Thyroid gland (tissue), 4 donors: ENCODE results near the gene HLX. TPM values are rescaled to one million over a fixed set of nuclear protein-coding genes. Genes with fewer than 3 reads are reported as not detected.

Source experiments
- DNase-seq, 2 donors: peaks; one replicate each; pipeline ENCODE4 v3.0.0-alpha.2; 2019
- H3K27ac ChIP-seq, 3 donors: fragments of 200-600 bp; sonication (generic); 1 replicate in 2 of 3; 2 replicates in 1 of 3; pipeline ENCODE4 v1.5.1; 2016 to 2019; ENCODE audit warnings: mild to moderate bottlenecking in 1 of 3, moderate library complexity in 1 of 3
- H3K27me3 ChIP-seq: fragments of 200-600 bp; sonication (generic); one replicate; pipeline ENCODE4 v1.5.1; 2019
- H3K36me3 ChIP-seq, 2 donors: fragments of 200-600 bp; sonication (generic); one replicate each; pipeline ENCODE4 v1.5.1; 2016 to 2019
- H3K4me1 ChIP-seq, 2 donors: fragments of 200-600 bp; sonication (generic); one replicate each; pipeline ENCODE4 v1.5.1; 2017 to 2019
- H3K4me3 ChIP-seq, 3 donors: fragments of 200-600 bp; sonication (generic); replicated peaks in 1 of 3; 1 replicate in 2 of 3; 2 replicates in 1 of 3; pipeline ENCODE4 v1.5.1; 2016; ENCODE audit warnings: mild to moderate bottlenecking in 1 of 3
- H3K9me3 ChIP-seq: fragments of 200-600 bp; sonication (generic); one replicate; pipeline ENCODE4 v1.5.1; 2017
- POLR2A ChIP-seq, 2 donors: fragments of 450-650 bp; IDR thresholded peaks; one replicate each; pipeline ENCODE4 v1.6.1; 2017; ENCODE audit warnings: antibody characterized with exemption in 2 of 2, mild to moderate bottlenecking in 2 of 2, moderate library complexity in 1 of 2
- WGBS, 2 donors: methylation state at CpG; one replicate each; pipeline ENCODE4 v1.1.5; 2017; 5-methylcytosine and 5-hydroxymethylcytosine counted together
- intact Hi-C: fragments of 100-400 bp; cut with DNase I; formaldehyde crosslinking; loops from one replicate; pipeline ENCODE4 v1.15.1; 2023
- total RNA-seq, 4 donors: library from RNA; depleted of rRNA; stranded (reverse); fragments of >200 nt; gene quantifications; one replicate each; pipeline ENCODE4 v1.2.3, GENCODE V29; 2016
- TF ChIP-seq, protein P1 (sequence below), 6 experiments: fragments of 200-600 bp in 3 of 6; fragments of 450-650 bp in 3 of 6; sonication (generic) in 3 of 6; IDR thresholded peaks; one replicate each; pipeline ENCODE4 v1.5.1; 2016 to 2019; ENCODE audit warnings: antibody characterized with exemption in 6 of 6, mild to moderate bottlenecking in 2 of 6, inconsistent platforms in 1 of 6, moderate library complexity in 1 of 6

HLX gene
- total RNA-seq, 4 donors from 2014 or later = 3.1 to 5.1 (median 4.2) TPM

DNA sequence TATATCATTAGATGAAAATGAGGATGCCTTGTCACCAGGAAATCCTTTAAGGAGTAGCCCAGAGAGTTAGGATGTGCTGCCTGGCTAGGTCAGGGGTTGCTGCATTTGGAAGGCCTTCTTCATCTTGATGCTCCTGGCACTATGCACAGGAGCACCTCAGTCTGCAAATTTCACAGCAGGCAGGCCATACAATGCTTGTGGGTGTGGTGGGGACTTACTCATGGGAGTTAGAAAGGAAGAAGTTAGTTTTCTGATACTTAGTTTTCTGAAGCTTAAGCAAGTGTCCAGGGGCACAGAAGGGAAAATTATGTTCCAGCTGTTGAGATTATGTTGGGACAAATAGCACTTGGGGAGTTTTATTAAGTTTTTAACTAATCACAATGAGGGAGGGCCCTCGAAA is 11.4 kb downstream of the HLX start:
- WGBS, 2 donors = 57 to 62% methylated on average over 1 of the region's 1 CpG
- peaks cover 8 to 22% of the 10 kb centered on the region in 2 donors for H3K4me1 ChIP-seq
- intact Hi-C loops = no loop called here
- H3K4me3 ChIP-seq = no peak overlapping the region
- TF ChIP-seq POLR2A (IDR thresholded peaks at IDR 0.05) = no peak
- TF ChIP-seq, protein P1, sequence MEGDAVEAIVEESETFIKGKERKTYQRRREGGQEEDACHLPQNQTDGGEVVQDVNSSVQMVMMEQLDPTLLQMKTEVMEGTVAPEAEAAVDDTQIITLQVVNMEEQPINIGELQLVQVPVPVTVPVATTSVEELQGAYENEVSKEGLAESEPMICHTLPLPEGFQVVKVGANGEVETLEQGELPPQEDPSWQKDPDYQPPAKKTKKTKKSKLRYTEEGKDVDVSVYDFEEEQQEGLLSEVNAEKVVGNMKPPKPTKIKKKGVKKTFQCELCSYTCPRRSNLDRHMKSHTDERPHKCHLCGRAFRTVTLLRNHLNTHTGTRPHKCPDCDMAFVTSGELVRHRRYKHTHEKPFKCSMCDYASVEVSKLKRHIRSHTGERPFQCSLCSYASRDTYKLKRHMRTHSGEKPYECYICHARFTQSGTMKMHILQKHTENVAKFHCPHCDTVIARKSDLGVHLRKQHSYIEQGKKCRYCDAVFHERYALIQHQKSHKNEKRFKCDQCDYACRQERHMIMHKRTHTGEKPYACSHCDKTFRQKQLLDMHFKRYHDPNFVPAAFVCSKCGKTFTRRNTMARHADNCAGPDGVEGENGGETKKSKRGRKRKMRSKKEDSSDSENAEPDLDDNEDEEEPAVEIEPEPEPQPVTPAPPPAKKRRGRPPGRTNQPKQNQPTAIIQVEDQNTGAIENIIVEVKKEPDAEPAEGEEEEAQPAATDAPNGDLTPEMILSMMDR (IDR thresholded peaks at IDR 0.05) = no peak
- H3K27ac ChIP-seq = no peak overlapping the region
- no peak for DNase-seq
- H3K36me3 ChIP-seq = no peaks in the 10 kb centered on the region
- peaks cover 41% of the 10 kb centered on the region for H3K27me3 ChIP-seq
- H3K9me3 ChIP-seq = no peaks in the 10 kb centered on the region

DNA sequence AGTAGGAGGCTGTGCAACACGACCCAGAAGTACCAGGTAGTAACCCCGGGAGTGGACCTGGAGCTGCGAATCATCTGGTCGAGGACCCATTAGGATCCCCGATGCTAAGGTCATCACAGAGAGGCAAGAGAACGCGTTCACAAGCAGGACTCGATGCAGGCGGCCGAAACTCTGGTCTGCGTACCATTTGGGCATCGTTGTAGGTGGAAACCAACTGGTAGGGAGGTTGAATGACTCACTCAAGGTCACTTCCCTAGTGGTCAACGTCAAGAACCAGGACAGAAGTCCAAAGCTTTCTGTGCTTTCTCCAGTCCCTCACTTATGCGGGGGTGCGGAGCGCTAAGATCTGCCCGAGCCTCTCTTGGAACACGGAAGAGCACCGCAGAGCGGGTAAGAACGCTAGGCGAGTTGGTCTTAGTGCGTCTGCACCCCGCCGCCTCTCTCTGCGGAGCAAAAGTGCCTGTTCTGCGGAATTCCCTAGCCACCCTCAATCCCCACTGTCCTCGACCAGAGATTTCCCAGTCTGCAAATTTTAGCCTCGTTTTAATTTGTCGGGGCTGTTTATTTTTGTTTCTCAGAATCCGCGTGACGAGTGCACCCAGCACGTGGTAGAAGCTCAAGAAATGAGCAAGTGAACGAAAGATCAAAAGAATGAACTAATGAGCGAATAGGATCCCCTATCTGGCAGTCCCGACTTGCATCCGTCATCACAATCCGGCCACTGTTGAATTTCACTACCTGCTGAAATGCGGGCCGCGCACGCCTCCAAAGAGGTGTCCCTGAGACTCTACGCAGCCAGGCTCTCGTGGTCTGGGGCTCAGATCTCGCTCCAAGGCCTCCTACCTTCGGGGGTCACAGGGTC is 12.2 kb downstream of the HLX start:
- peaks cover 8 to 22% of the 10 kb centered on the region in 2 donors for H3K4me1 ChIP-seq
- DNase-seq = no peak
- no peak overlapping the region for H3K4me3 ChIP-seq
- no peaks in the 10 kb centered on the region for H3K36me3 ChIP-seq
- no peak overlapping the region for H3K27ac ChIP-seq
- TF ChIP-seq, protein P1 (IDR thresholded peaks at IDR 0.05) = no peak
- no peak for TF ChIP-seq POLR2A (IDR thresholded peaks at IDR 0.05)
- no peaks in the 10 kb centered on the region for H3K9me3 ChIP-seq
- intact Hi-C loops = no loop called here
- 24 to 29% methylated on average over 43 to 46 of the region's 47 CpGs for WGBS, 2 donors
- peaks cover 41% of the 10 kb centered on the region for H3K27me3 ChIP-seq

DNA sequence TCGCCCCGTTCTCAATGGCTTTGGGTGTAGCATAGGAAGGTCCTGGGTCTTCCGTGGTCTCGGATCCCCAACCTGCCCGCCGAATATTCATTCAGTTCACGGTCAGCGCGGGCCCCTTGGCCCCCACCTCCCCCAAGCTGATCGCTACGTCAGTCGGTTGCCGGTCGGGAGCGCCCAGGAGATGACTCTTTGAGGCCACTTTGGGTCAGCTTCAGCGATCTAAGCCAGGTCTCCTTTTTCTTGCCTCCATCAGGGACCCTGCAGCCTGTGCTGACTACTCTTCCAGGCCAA is 12.8 kb downstream of the HLX start:
- TF ChIP-seq, protein P1 (IDR thresholded peaks at IDR 0.05) = no peak
- no peak for TF ChIP-seq POLR2A (IDR thresholded peaks at IDR 0.05)
- intact Hi-C loops = no loop called here
- H3K27me3 ChIP-seq = peaks cover 36% of the 10 kb centered on the region
- no peak for DNase-seq
- no peak overlapping the region for H3K27ac ChIP-seq
- H3K36me3 ChIP-seq = no peaks in the 10 kb centered on the region
- H3K4me3 ChIP-seq = no peak overlapping the region
- 9 to 16% methylated on average over 1 to 16 of the region's 16 CpGs for WGBS, 2 donors
- H3K9me3 ChIP-seq = no peaks in the 10 kb centered on the region
- H3K4me1 ChIP-seq = peaks cover 8 to 22% of the 10 kb centered on the region in 2 donors

DNA sequence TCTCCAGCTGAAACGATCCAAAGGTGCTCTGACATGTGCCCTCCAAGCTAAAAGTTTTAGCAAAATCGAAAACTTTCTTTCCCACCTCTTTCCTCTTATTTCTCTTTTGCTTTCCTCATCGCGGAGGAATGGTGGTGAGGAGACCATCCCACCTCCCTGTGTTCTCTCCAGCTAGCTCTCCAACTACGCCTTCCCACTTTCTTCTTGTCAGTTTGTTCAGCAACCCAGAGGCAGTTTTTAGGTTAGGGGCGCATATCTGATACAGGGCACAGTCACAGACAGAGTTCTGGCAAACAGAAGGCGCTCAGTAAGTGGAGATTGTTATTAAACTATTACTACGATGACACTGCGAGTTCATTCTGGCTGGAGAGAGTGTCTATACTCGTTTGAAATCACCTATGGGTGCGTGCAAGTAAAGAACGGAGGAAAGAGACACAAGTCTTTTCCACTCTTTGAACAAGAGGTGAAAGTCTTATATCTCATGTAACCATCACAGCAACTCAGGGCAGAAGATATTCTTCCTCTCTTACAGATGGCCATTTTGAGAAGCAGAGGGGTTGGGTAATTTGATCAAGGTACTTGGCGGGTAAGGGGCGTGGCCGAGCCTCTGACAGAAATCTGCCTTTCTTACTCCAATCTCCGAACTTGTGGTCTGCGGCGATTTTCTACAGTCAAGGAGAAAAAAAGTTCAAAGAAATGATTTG is 13.9 kb downstream of the HLX start:
- 39 to 48% methylated on average over 18 of the region's 18 CpGs for WGBS, 2 donors
- Histone ChIP-seq H3K4me3 (no peak overlapping the region), H3K27me3 (peaks cover 35% of the 10 kb centered on the region)

More for the DNA sequence above, 13.9 kb downstream of the HLX start:
- Histone ChIP-seq H3K27ac (no peak overlapping the region), H3K36me3 (no peaks in the 10 kb centered on the region), H3K9me3 (no peaks in the 10 kb centered on the region), H3K4me1 (peaks cover 8 to 12% of the 10 kb centered on the region in 2 donors)
- intact Hi-C loops = no loop called here
- DNase-seq = no peak
- TF ChIP-seq, protein P1 (IDR thresholded peaks at IDR 0.05) = no peak
- TF ChIP-seq POLR2A (IDR thresholded peaks at IDR 0.05) = no peak
